ENCODE results near the gene TMEM63A.

DNA sequence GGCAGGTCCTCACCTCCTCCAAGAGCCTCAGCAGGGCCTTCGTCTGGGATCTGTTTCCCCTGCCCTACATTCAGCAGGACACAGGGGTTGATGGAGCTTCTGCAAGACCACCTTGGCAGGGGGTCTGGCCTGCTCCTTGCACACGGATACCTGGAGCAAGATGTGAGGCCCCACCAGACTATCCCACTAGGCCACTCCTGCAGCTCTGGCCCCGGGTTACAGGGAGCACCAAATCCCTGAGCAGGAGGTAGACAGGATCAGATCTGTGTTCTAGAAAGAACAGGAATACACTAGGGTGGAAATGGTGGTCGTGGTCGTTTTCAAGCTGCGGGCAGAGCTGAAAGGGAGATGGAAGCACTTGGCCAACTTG lies 38.8 kb downstream of the TMEM63A start:
- no peak for TF ChIP-seq POLR2A (IDR thresholded peaks at IDR 0.05)
- TF ChIP-seq POLR2AphosphoS5 (IDR thresholded peaks at IDR 0.05) = no peak
